SHP77 treated with DMSO at 0.1 percent for 48 hours (cell line): ENCODE results near the gene ACAD8.
"Not testable (repeated sequence)": the region's sequence is repeated elsewhere in the genome, so short reads cannot be mapped to it uniquely, and the experiment has no call there.

Experiments
- DNase-seq: peaks from one replicate; lab custom pipeline; 2025; lab: John Stamatoyannopoulos, UW

The ACAD8 gene

GRCh38 chr11:134240592-134240991 is 12.8 kb upstream of the ACAD8 start:
- DNase-seq, result no peak

- no peak for DNase-seq
Measured at GRCh38 chr11:134242376-134242775, 11.0 kb upstream of the ACAD8 start.

DNA sequence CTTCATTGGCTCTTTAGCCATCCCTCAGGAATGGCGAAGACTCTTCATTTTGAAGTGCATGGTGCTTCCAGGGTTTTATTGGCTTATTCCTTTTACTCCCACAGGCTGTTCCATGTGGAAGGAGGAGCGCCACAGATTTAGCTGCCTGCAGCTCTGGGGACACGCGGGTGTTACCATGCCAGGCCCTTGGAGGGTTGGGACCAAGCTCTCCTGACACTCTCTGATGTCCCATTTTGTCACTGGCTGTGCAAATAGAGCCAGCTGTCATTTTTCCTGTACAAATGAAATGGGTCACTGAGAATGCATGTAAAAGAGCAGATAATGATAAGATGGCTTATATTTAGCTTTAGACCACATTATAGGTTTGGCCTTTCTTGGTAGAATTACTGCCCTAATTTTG is 9.5 kb upstream of the ACAD8 start:
- no peak for DNase-seq

GRCh38 chr11:134244593-134244992 is 8.8 kb upstream of the ACAD8 start:
- no peak for DNase-seq

DNA sequence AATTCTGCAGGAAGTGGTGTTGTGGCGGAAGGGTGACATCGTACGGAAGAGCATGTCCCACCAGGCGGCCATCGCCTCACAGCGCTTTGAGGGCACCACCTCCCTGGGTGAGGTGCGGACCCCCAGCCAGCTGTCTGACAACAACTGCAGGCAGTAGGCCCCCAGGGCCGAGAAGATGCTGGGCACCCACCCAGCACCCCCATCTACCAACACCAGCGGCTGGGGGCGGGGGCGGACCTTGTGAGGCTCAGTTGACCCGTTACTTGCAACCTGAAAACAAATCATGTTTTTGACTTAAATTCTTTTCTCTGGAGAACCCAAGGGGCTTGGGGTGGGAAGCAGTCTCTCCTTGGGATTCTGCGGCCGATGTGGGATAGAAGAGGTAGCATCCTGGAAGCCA is 7.9 kb upstream of the ACAD8 start:
- no peak for DNase-seq

DNA sequence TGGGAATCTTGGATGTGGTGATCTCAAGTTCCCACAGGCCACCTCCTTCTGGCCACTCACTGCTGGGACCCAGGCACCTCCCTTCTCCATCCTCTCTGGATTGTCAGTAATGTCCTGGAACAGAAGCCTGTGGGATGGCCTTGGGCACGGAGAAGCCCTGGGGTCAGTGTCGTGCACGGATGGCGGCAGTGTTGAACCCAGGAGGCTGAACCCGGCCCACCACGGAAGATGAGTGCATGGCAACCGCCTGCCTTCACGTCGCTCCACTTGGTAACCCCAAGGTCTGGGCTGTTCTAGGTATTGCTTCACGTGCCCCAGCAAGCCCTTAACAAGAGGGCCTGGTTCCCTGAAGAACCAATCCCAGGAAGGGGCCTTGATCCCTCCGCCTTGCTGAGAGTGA is 7.3 kb upstream of the ACAD8 start:
- no peak for DNase-seq

DNA sequence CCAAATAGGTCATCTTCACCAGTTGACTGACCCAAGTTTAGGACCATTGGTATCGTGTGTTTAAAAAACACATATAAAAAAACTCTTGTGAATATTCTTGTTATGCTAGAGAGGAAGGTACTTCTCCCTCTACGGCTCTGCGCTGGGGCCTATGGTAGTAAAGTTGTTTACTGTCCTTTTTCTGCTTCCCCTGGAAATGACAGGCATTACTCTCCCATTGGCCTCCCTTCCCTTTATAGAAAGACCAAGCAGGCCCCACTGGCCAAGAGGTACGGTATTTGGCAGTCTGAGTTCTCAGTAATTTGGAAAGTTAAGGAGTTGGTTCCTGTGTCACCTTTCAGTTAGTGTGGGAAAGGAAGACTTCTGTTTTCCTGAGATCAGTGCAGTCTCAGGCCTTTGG is 6.7 kb upstream of the ACAD8 start:
- DNase-seq, result no peak

DNA sequence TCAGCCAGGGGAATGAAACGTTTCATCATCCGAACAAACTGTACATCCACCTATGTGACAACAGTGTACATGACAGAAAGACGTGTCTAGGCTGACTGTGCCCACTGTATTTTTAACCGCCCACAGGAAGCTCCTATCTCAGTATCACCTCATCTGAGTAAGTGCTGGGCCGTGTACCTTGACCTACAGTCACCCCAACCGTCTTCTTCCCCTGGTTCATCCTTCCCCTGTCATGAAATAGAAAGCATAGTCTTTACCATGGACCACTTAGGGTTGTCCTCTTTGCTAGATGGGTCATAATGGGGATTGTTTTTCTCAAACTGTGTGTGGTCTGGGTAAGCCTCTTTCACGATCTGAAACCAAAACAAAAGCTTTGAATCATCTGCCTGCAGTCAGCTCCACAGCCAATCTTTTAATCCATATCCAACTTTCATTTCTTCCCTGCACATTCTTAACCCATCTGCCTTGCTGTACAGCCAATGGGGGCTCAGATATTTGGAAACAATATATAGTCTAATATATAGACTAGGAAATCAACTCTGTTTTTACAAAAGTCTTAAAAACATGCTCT is 4.4 kb upstream of the ACAD8 start:
- no peak for DNase-seq

DNA sequence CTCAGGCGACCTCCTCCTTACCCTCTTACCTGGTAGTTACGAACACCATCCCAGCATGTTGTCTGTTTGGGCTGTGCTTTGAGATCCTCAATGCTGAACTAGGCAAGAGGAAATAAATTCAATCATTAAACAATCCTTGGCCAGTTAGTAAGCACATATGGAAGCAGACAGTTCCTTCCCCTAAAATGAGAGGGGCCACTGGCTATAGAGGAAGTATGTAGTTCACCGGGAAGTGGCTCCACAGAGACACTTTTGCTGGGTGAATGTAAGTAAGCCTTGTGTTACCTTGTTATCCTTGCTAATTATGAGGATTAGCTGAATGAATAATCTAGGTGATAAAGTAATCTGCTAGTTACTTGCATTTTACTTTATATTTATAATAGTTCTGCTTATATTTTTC is 3.1 kb upstream of the ACAD8 start:
- DNase-seq, result no peak

DNA sequence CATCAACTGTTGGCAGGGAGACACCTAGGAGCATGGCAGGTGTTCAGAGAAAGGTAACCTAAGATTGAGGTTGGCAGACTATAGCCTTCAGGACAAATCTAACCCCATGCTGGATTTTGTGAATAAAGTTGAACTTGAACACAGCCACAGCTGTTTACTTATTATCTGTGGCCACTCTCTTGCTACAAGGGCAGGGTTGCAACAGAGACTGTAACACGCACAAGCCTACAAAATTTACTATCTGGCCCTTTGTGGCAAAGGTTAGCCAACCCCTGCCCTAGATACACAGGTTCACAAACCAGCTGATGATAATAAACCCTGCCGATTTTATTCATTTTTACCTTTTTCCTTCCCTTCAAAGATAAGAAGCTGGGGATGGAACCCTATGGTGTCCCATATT is 2.7 kb upstream of the ACAD8 start:
- DNase-seq, result no peak

DNA sequence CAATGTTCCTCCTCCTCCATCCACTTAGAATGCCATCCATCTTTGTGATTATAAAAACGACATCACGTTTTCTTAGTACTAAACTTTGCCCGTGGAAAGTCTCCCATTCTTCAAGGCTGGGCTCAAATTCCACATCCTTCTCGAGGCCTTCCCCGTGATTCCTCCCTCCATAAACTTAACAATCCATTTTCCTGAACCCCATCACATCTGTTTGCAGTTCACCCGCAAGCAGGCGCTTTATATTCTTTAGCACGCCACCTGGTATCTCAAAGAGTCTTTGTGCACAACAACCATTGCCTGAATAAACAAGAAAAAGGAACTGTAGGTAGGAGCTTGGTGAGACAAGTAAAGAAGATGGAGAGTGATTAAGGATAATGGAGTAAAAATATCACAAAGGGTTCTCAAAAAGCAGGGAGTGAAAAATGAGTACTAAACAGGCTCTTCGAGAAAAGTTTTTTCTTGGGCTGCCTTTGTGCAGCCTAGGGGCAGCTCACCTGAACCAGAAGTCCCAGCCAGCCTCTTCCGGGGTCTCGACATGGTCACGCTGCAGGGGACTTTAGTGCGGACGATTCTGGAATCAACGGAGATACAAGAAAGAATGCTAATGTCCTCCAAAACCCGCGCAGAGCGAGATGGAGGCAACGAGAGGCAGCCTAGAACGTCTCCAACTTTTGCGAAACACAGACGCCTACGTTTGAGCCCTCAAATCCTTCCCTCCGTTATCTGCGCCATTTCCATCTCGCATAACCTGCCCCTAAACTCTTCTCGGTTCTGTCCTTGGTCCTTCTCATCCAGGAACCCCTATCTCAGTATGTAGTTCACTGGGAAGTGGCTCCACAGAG is 801 bp upstream of the ACAD8 start:
- no peak for DNase-seq

DNA sequence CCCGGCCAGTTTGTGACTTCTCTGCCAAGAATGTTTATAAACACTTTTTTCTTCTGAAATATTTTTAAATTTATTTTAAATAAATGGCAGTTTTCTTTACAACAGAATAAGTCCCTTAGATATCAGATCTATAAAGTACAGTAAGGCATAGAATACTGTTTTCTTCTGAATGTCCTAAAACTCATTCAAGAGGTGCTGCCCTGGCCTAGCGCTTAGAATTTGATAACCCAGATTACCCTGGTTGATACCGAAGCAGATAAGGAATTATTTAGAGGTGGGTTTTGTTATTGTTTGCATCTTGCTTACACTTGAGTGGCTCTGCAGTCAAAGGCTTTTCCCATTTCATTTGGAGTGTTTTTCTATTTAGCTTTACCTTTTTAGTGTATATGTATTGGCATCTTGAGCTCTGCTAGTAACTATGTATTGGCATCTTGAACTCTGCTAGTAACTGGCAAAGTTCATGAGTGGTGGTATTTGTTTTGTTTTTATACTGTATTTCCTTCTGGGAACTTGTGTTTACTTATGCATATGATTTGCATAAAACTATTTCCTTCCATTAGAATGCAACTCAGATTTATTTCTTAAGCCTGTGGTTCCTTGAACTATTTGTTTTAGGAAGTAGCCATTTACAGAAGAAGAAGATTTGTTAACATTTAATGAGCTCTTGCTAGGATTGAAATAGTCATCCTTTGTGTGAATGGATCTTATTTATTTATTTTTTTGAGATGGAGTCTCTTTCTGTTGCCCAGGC is 1.2 kb downstream of the ACAD8 start:
- no peak for DNase-seq

- DNase-seq, result not testable (repeated sequence)
Measured at GRCh38 chr11:134255184-134255561, 1.8 kb downstream of the ACAD8 start.

GRCh38 chr11:134257101-134257500 is 3.7 kb downstream of the ACAD8 start:
- no peak for DNase-seq

GRCh38 chr11:134258577-134258976 is 5.2 kb downstream of the ACAD8 start:
- no peak for DNase-seq

DNA sequence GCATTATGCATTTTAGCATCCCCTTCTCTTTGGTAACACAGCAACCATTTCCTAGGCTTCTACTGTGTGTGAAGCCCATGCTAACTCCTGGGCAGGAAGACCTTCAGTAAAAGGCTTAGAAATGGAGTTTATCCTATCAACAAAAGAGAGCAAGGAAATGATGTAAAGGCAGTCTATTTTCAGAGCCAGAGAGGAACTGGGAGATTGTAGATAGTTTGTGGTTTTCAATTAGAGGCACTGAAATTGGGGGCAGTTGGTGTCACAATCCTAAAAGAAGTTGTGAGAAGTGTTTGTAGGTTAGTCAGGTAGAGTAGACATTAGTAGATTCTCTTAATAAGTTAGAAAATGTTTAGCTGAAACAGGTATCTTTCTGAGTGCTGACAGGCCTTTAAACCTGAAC is 7.1 kb downstream of the ACAD8 start:
- DNase-seq, result no peak

DNA sequence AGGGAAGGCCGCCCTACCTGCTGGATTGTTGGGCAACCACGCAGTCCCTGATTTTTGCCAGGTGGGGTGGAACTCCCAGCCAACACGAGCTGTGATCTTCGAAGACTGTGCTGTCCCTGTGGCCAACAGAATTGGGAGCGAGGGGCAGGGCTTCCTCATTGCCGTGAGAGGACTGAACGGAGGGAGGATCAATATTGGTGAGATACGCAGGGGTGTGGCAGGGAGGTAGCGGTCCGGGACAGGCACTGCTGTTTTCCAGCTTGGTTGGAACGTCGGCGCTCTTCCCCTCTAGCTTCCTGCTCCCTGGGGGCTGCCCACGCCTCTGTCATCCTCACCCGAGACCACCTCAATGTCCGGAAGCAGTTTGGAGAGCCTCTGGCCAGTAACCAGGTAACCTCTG is 7.6 kb downstream of the ACAD8 start:
- no peak for DNase-seq

GRCh38 chr11:134261626-134262488 is 8.5 kb downstream of the ACAD8 start:
- no peak for DNase-seq

GRCh38 chr11:134264966-134265764 is 11.8 kb downstream of the ACAD8 start:
- DNase-seq, result no peak

GRCh38 chr11:134266440-134266839 is 13.1 kb downstream of the ACAD8 start:
- DNase-seq, result no peak

- no peak for DNase-seq
Measured at GRCh38 chr11:134266841-134267251, 13.5 kb downstream of the ACAD8 start.
